Nephron (organoid): ENCODE results near the gene HTR1B.

Experiments
- H3K27ac Mint-ChIP-seq, 3 experiments: 2 replicates each; pipeline ENCODE4 v1.8.0; 2020; ENCODE audit warnings: mixed read lengths in 3 of 3, mild to moderate bottlenecking in 2 of 3, moderate library complexity in 1 of 3
- H3K27me3 Mint-ChIP-seq: 2 replicates; pipeline ENCODE4 v1.8.0; 2021; ENCODE audit warnings: low read depth, mild to moderate bottlenecking, moderate library complexity, mixed read lengths
- H3K36me3 Mint-ChIP-seq: 2 replicates; pipeline ENCODE4 v1.8.0; 2020; ENCODE audit warnings: low read depth, mixed read lengths
- H3K4me1 Mint-ChIP-seq: 2 replicates; pipeline ENCODE4 v1.8.0; 2020; ENCODE audit warnings: mixed read lengths
- H3K4me3 Mint-ChIP-seq, 3 experiments: 2 replicates each; pipeline ENCODE4 v1.8.0; 2020; ENCODE audit warnings: mild to moderate bottlenecking in 3 of 3, mixed read lengths in 3 of 3, moderate library complexity in 2 of 3
- H3K9me3 Mint-ChIP-seq: 2 replicates; pipeline ENCODE4 v1.8.0; 2020; ENCODE audit warnings: mixed read lengths
- TF ChIP-seq, protein P1 (sequence below), 3 experiments: fragments of 200-600 bp; sonication (generic); IDR thresholded peaks; one replicate each; pipeline ENCODE4 v1.5.0; 2021; ENCODE audit warnings: antibody characterized with exemption in 3 of 3; ENCODE audit not compliant: unreplicated experiment in 3 of 3

The HTR1B gene

DNA sequence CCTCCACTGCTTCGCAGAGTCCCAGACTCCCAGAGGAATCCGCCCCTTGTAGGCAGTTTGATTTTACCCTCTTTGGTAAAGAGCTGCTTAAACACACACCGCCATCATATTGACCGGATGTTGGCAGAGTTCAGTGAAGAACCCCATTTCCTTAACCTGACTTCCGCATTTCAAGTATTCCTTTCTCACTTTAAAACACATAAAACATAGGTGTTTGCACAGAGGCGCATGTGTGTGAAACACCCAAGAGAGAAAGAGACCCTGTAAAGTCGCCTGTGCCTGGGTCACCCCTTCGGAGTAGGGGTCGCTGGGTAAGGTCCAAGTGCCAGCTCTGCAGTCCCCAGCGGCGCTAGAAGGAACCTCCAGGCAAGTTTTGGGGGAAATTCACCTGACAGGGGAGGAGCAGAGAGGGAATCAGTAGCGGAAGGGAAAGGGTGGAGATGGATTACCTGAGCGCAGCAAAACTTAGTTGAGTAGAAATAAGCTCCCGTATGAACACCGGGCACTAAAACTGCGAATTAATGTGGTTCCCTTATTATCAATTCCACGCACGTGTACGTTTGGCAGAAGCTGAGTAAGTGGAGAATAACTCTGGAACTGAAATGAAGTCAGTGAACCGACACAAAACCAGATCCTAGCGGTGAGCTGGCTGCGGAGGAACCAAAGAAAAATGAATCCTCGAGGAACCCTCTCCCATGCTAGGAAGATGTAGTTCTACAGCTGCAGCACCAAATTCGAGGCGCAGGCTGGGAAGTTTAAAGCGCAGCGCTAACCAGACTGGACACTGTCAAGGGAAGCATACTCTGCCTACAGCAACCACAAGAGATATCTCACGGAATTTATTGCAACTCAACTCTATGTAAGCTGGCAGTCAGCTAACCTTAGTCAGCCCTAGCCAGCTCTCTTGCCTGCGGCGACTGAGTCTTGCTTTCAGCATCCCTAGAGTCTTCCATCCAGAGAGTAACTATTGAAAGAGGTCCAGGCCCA is 3.5 kb upstream of the HTR1B start:
- Mint-ChIP-seq H3K27ac (peak overlapping the region; percentile 13 to 54 (median 34)), H3K9me3 (peaks cover 2% of the 10 kb centered on the region), H3K36me3 (no peaks in the 10 kb centered on the region), H3K27me3 (peaks cover 55% of the 10 kb centered on the region), H3K4me3 (peak overlapping the region; percentile 83 to 90 (median 87)), H3K4me1 (peaks cover 16% of the 10 kb centered on the region)
- TF ChIP-seq, protein P1, sequence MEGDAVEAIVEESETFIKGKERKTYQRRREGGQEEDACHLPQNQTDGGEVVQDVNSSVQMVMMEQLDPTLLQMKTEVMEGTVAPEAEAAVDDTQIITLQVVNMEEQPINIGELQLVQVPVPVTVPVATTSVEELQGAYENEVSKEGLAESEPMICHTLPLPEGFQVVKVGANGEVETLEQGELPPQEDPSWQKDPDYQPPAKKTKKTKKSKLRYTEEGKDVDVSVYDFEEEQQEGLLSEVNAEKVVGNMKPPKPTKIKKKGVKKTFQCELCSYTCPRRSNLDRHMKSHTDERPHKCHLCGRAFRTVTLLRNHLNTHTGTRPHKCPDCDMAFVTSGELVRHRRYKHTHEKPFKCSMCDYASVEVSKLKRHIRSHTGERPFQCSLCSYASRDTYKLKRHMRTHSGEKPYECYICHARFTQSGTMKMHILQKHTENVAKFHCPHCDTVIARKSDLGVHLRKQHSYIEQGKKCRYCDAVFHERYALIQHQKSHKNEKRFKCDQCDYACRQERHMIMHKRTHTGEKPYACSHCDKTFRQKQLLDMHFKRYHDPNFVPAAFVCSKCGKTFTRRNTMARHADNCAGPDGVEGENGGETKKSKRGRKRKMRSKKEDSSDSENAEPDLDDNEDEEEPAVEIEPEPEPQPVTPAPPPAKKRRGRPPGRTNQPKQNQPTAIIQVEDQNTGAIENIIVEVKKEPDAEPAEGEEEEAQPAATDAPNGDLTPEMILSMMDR (IDR thresholded peaks at IDR 0.05; ENCODE audit: unreplicated experiment in 3 of 3), result no peak

DNA sequence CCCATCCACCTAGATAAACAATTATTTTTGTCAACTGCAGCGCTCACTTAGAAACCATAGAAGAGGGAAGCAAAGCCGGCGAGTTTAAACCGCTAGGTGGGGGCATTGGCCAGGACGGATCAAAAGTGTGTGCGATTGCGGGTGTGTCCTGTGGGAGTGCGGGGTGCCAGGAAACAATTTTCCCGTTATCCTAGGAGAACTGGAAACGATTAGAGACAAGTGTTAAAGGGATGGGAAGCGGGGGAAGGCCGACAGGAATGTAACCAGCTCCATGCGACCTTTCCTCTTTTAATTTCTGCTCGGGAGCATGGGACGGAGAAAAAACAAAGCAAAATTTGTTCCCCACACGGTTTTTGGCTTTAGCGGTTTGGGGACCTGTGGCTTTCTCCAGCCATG is 2.8 kb upstream of the HTR1B start:
- H3K4me1 Mint-ChIP-seq, result peaks cover 16% of the 10 kb centered on the region

DNA sequence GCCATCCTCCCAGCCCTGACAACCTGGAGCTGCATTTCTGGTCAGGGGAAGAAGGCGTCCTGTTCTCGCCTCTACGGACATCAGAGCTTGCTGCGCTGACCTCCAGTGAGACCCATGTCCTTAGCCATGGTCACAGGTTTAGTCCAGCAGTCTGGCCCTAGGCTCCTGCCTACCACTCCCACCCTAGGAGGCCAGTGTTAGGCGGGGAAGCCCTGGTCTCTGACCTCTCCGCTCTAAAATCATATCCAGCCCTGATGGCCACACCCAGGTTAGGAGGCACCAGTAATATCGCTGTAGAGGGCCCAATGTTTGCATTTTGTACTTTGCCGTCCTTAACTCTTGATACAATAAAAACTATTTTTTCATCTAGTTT is 1.2 kb upstream of the HTR1B start:
- Mint-ChIP-seq H3K27me3 (peaks cover 75% of the 10 kb centered on the region), H3K4me3 (peak overlapping the region; percentile 83 to 87 (median 86)), H3K4me1 (peaks cover 16% of the 10 kb centered on the region), H3K27ac (no peak overlapping the region), H3K9me3 (peaks cover 2% of the 10 kb centered on the region), H3K36me3 (no peaks in the 10 kb centered on the region)
- TF ChIP-seq, protein P1 (IDR thresholded peaks at IDR 0.05; ENCODE audit: unreplicated experiment in 3 of 3), result no peak

More for the DNA sequence above, 2.8 kb upstream of the HTR1B start:
- peaks cover 62% of the 10 kb centered on the region for H3K27me3 Mint-ChIP-seq
- peak overlapping the region; percentile 83 to 90 (median 87) for H3K4me3 Mint-ChIP-seq
- peaks cover 2% of the 10 kb centered on the region for H3K9me3 Mint-ChIP-seq
- TF ChIP-seq, protein P1 (IDR thresholded peaks at IDR 0.05; ENCODE audit: unreplicated experiment in 3 of 3), result peak; percentile 59 to 69 (median 65)
- peak overlapping the region in 2 of 3 experiments; percentile 13 to 19 for H3K27ac Mint-ChIP-seq
- no peaks in the 10 kb centered on the region for H3K36me3 Mint-ChIP-seq

DNA sequence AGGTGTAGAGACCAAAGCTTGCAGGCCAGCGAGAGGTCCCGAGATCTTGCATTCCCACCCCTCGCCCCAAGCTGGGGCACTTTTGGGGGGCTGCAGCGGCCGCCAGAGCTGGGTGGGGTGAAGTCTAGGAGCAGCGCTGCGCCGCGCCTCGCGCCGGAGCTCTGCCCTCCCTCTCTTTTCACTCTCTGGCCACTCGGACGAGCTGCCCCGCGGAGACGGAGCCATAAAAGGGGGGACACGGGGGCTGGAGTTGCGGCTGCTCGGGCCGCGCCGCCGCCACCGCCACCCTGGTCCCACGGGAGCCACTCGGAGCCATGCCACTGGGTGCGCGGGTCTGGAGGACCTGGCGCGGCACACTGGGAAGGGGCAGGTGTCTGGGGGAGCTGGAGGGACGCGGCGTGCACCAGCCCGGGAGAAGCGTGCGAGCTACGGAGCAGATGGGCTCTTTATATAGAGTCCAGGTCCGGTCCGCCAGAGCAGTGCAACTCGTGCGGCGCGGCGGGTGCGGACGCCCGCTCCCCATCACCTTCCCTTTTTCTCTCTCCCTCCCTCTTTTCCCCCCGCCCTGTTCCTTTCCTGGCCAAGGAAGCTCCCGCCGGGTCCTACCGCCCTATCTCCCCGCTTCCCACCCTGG is 687 bp upstream of the HTR1B start:
- H3K9me3 Mint-ChIP-seq, result peaks cover 2% of the 10 kb centered on the region
- H3K4me1 Mint-ChIP-seq, result peaks cover 16% of the 10 kb centered on the region
- peak overlapping the region; percentile 83 to 87 (median 86) for H3K4me3 Mint-ChIP-seq
- H3K27me3 Mint-ChIP-seq, result peaks cover 80% of the 10 kb centered on the region
- no peaks in the 10 kb centered on the region for H3K36me3 Mint-ChIP-seq
- H3K27ac Mint-ChIP-seq, result no peak overlapping the region
- TF ChIP-seq, protein P1 (IDR thresholded peaks at IDR 0.05; ENCODE audit: unreplicated experiment in 3 of 3), result no peak

DNA sequence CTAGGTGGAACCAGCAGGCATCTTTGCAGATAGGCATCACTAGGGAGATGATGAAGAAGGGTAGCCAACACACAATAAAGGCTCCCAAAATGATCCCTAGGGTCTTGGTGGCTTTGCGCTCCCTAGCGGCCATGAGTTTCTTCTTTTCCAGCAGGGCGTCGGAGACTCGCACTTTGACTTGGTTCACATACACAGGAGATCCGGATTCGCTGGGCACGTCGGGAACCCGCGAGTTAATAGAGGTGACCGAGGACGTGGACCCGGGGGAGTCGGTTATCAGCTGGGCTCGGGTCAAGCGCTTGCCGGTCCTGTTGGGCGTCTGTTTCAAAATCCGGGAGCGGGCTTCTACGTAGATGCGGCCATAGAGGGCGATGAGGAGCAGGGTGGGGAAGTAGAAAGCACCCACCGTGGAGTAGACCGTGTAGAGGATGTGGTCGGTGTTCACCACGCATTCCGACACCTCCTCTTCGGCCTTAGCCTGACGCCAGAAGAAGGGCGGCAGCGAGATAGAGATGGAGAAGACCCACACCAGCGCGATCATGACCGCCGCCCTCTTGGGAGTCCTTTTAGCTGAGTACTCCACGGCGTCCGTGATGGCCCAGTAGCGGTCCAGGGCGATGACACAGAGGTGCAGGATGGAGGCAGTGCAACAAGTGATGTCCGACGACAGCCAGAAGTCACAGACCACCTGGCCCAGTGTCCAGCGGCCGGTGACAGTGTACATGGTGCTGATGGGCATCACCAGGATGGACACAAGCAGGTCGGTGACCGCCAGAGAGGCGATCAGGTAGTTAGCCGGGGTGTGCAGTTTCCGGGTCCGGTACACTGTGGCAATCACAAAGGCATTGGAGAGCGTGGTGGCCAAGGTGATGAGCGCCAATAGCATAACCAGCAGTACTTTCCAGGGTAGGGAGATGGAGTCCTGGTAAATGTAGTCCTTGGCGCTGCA is 658 bp downstream of the HTR1B start:
- H3K4me1 Mint-ChIP-seq, result peaks cover 16% of the 10 kb centered on the region
- H3K36me3 Mint-ChIP-seq, result no peaks in the 10 kb centered on the region
- no peak overlapping the region for H3K27ac Mint-ChIP-seq
- TF ChIP-seq, protein P1 (IDR thresholded peaks at IDR 0.05; ENCODE audit: unreplicated experiment in 3 of 3), result peak in 2 of 3 experiments; percentile 25 to 44
- H3K9me3 Mint-ChIP-seq, result peaks cover 2% of the 10 kb centered on the region
- peak overlapping the region; percentile 83 to 87 (median 86) for H3K4me3 Mint-ChIP-seq
- peaks cover 91% of the 10 kb centered on the region for H3K27me3 Mint-ChIP-seq
